Measurements from ENCODE around the gene ACBD6. TPM values are rescaled to one million over a fixed set of nuclear protein-coding genes. Genes with fewer than 3 reads are reported as not detected.

ACBD6 gene
- total and polyA plus RNA-seq, 5 donors from 2014 or later = 23.4 to 34.9 (median 25.5) TPM

GRCh38 chr1:180343921-180344769 lies 158.2 kb downstream of the ACBD6 start:
- Mint-ChIP-seq H3K4me3 (no peak overlapping the region), H3K27ac (peak overlapping the region in 1 of 3 donors; percentile 32), H3K4me1 (peaks cover 13 to 20% (median 16%) of the 10 kb centered on the region in 4 donors)

GRCh38 chr1:180327089-180327488 lies 175.3 kb downstream of the ACBD6 start:
- ATAC-seq (ENCODE audit: low read depth in 2 of 2) (no peak), DNase-seq (no peak)
- peaks cover 14% of the 10 kb centered on the region for H3K36me3 Mint-ChIP-seq

More at GRCh38 chr1:180343921-180344769, 158.2 kb downstream of the ACBD6 start:
- ATAC-seq (ENCODE audit: low read depth in 2 of 2) (no peak), DNase-seq (no peak)
- Mint-ChIP-seq H3K9me3 (peaks cover 0 to 9% (median 3%) of the 10 kb centered on the region in 7 donors), H3K36me3 (peaks cover 31% of the 10 kb centered on the region), H3K27me3 (no peaks in the 10 kb centered on the region)
- no peaks in the 10 kb centered on the region for H3K36me3 ChIP-seq (ENCODE audit: control insufficient read depth, insufficient read depth, low read length)
- H3K27ac ChIP-seq (ENCODE audit: insufficient read depth, low read length, poor library complexity, severe bottlenecking) = no peak overlapping the region
- H3K27me3 ChIP-seq (ENCODE audit: control insufficient read depth, insufficient read depth, low read length) = no peaks in the 10 kb centered on the region
- no peaks in the 10 kb centered on the region for H3K9me3 ChIP-seq (ENCODE audit: control insufficient read depth in 2 of 2, low read length in 2 of 2)
- H3K4me1 ChIP-seq (ENCODE audit: control insufficient read depth, insufficient read depth, low read length, poor library complexity, severe bottlenecking) = no peaks in the 10 kb centered on the region
- H3K4me3 ChIP-seq (ENCODE audit: low read depth, low read length) = no peak overlapping the region

GRCh38 chr1:180312926-180313325 lies 189.5 kb downstream of the ACBD6 start:
- H3K27me3 ChIP-seq (ENCODE audit: control insufficient read depth, insufficient read depth, low read length) = no peaks in the 10 kb centered on the region
- H3K36me3 ChIP-seq (ENCODE audit: control insufficient read depth, insufficient read depth, low read length) = peaks cover 13% of the 10 kb centered on the region
- H3K27ac Mint-ChIP-seq = no peak overlapping the region
- peaks cover 0 to 7% (median 1%) of the 10 kb centered on the region in 7 donors for H3K9me3 Mint-ChIP-seq
- H3K9me3 ChIP-seq (ENCODE audit: control insufficient read depth in 2 of 2, low read length in 2 of 2) = no peaks in the 10 kb centered on the region
- peaks cover 4 to 7% (median 6%) of the 10 kb centered on the region in 4 donors for H3K4me1 Mint-ChIP-seq
- DNase-seq (no peak), ATAC-seq (ENCODE audit: low read depth in 2 of 2) (no peak)
- H3K4me1 ChIP-seq (ENCODE audit: control insufficient read depth, insufficient read depth, low read length, poor library complexity, severe bottlenecking) = no peaks in the 10 kb centered on the region
- H3K4me3 Mint-ChIP-seq = no peak overlapping the region
- H3K27me3 Mint-ChIP-seq = no peaks in the 10 kb centered on the region
- H3K27ac ChIP-seq (ENCODE audit: insufficient read depth, low read length, poor library complexity, severe bottlenecking) = no peak overlapping the region
- no peak overlapping the region for H3K4me3 ChIP-seq (ENCODE audit: low read depth, low read length)
- peaks cover 24% of the 10 kb centered on the region for H3K36me3 Mint-ChIP-seq

More at GRCh38 chr1:180327089-180327488, 175.3 kb downstream of the ACBD6 start:
- Histone ChIP-seq H3K27ac (ENCODE audit: insufficient read depth, low read length, poor library complexity, severe bottlenecking) (no peak overlapping the region), H3K27me3 (ENCODE audit: control insufficient read depth, insufficient read depth, low read length) (no peaks in the 10 kb centered on the region), H3K9me3 (ENCODE audit: control insufficient read depth in 2 of 2, low read length in 2 of 2) (peaks cover under 1 to 5% of the 10 kb centered on the region in 2 experiments), H3K4me3 (ENCODE audit: low read depth, low read length) (no peak overlapping the region), H3K4me1 (ENCODE audit: control insufficient read depth, insufficient read depth, low read length, poor library complexity, severe bottlenecking) (no peaks in the 10 kb centered on the region), H3K36me3 (ENCODE audit: control insufficient read depth, insufficient read depth, low read length) (no peaks in the 10 kb centered on the region)
- Mint-ChIP-seq H3K4me3 (peak overlapping the region in 1 of 4 donors; percentile 64), H3K4me1 (peaks cover 0 to 4% (median 0%) of the 10 kb centered on the region in 4 donors), H3K9me3 (peaks cover 0 to 9% (median 5%) of the 10 kb centered on the region in 7 donors), H3K27me3 (no peaks in the 10 kb centered on the region), H3K27ac (no peak overlapping the region)

- no peak for ATAC-seq (ENCODE audit: low read depth in 2 of 2)
- H3K27ac ChIP-seq (ENCODE audit: insufficient read depth, low read length, poor library complexity, severe bottlenecking) = no peak overlapping the region
- no peak overlapping the region for H3K4me3 Mint-ChIP-seq
- peaks cover 37% of the 10 kb centered on the region for H3K36me3 Mint-ChIP-seq
- DNase-seq = no peak
- H3K27ac Mint-ChIP-seq = no peak overlapping the region
- H3K9me3 Mint-ChIP-seq = peaks cover 0 to 18% (median 6%) of the 10 kb centered on the region in 7 donors
- no peaks in the 10 kb centered on the region for H3K9me3 ChIP-seq (ENCODE audit: control insufficient read depth in 2 of 2, low read length in 2 of 2)
- H3K36me3 ChIP-seq (ENCODE audit: control insufficient read depth, insufficient read depth, low read length) = peaks cover 13% of the 10 kb centered on the region
- no peaks in the 10 kb centered on the region for H3K27me3 ChIP-seq (ENCODE audit: control insufficient read depth, insufficient read depth, low read length)
- H3K4me3 ChIP-seq (ENCODE audit: low read depth, low read length) = no peak overlapping the region
- H3K4me1 ChIP-seq (ENCODE audit: control insufficient read depth, insufficient read depth, low read length, poor library complexity, severe bottlenecking) = no peaks in the 10 kb centered on the region
- H3K27me3 Mint-ChIP-seq = no peaks in the 10 kb centered on the region
- peaks cover 0 to 5% (median 3%) of the 10 kb centered on the region in 4 donors for H3K4me1 Mint-ChIP-seq
Measured at GRCh38 chr1:180311011-180311730, 191.2 kb downstream of the ACBD6 start.

GRCh38 chr1:180310095-180310494 lies 192.3 kb downstream of the ACBD6 start:
- Histone ChIP-seq H3K9me3 (ENCODE audit: control insufficient read depth in 2 of 2, low read length in 2 of 2) (no peaks in the 10 kb centered on the region), H3K27ac (ENCODE audit: insufficient read depth, low read length, poor library complexity, severe bottlenecking) (no peak overlapping the region), H3K4me1 (ENCODE audit: control insufficient read depth, insufficient read depth, low read length, poor library complexity, severe bottlenecking) (no peaks in the 10 kb centered on the region), H3K27me3 (ENCODE audit: control insufficient read depth, insufficient read depth, low read length) (no peaks in the 10 kb centered on the region), H3K4me3 (ENCODE audit: low read depth, low read length) (no peak overlapping the region), H3K36me3 (ENCODE audit: control insufficient read depth, insufficient read depth, low read length) (peaks cover 13% of the 10 kb centered on the region)
- Mint-ChIP-seq H3K9me3 (peaks cover 0 to 18% (median 6%) of the 10 kb centered on the region in 7 donors), H3K4me3 (no peak overlapping the region), H3K27ac (no peak overlapping the region), H3K4me1 (peaks cover 0 to 5% (median 3%) of the 10 kb centered on the region in 4 donors), H3K27me3 (no peaks in the 10 kb centered on the region), H3K36me3 (peaks cover 39% of the 10 kb centered on the region)
- ATAC-seq (ENCODE audit: low read depth in 2 of 2) (no peak), DNase-seq (no peak)

- H3K4me1 ChIP-seq (ENCODE audit: control insufficient read depth, insufficient read depth, low read length, poor library complexity, severe bottlenecking) = no peaks in the 10 kb centered on the region
- ATAC-seq (ENCODE audit: low read depth in 2 of 2) = no peak
- Mint-ChIP-seq H3K36me3 (peaks cover 40% of the 10 kb centered on the region), H3K27me3 (no peaks in the 10 kb centered on the region), H3K9me3 (peaks cover 0 to 18% (median 6%) of the 10 kb centered on the region in 7 donors), H3K4me1 (peaks cover 0 to 5% (median 3%) of the 10 kb centered on the region in 4 donors), H3K4me3 (no peak overlapping the region), H3K27ac (peak overlapping the region in 1 of 3 donors; percentile 16)
- H3K36me3 ChIP-seq (ENCODE audit: control insufficient read depth, insufficient read depth, low read length) = peaks cover 13% of the 10 kb centered on the region
- no peak overlapping the region for H3K4me3 ChIP-seq (ENCODE audit: low read depth, low read length)
- no peaks in the 10 kb centered on the region for H3K27me3 ChIP-seq (ENCODE audit: control insufficient read depth, insufficient read depth, low read length)
- no peaks in the 10 kb centered on the region for H3K9me3 ChIP-seq (ENCODE audit: control insufficient read depth in 2 of 2, low read length in 2 of 2)
- DNase-seq = no peak
- H3K27ac ChIP-seq (ENCODE audit: insufficient read depth, low read length, poor library complexity, severe bottlenecking) = no peak overlapping the region
Measured at GRCh38 chr1:180309338-180309737, 193.0 kb downstream of the ACBD6 start.

GRCh38 chr1:180301135-180301742 lies 201.1 kb downstream of the ACBD6 start:
- no peaks in the 10 kb centered on the region for H3K4me1 ChIP-seq (ENCODE audit: control insufficient read depth, insufficient read depth, low read length, poor library complexity, severe bottlenecking)

More at GRCh38 chr1:180301135-180301742, 201.1 kb downstream of the ACBD6 start:
- H3K4me3 Mint-ChIP-seq = no peak overlapping the region
- H3K27ac Mint-ChIP-seq = no peak overlapping the region
- Histone ChIP-seq H3K27ac (ENCODE audit: insufficient read depth, low read length, poor library complexity, severe bottlenecking) (no peak overlapping the region), H3K36me3 (ENCODE audit: control insufficient read depth, insufficient read depth, low read length) (no peaks in the 10 kb centered on the region), H3K4me3 (ENCODE audit: low read depth, low read length) (no peak overlapping the region), H3K9me3 (ENCODE audit: control insufficient read depth in 2 of 2, low read length in 2 of 2) (no peaks in the 10 kb centered on the region), H3K27me3 (ENCODE audit: control insufficient read depth, insufficient read depth, low read length) (no peaks in the 10 kb centered on the region)
- ATAC-seq (ENCODE audit: low read depth in 2 of 2) (no peak), DNase-seq (no peak)
- H3K36me3 Mint-ChIP-seq = peaks cover 4% of the 10 kb centered on the region
- peaks cover 0 to 2% (median under 1%) of the 10 kb centered on the region in 7 donors for H3K9me3 Mint-ChIP-seq
- H3K4me1 Mint-ChIP-seq = peaks cover 0 to 21% (median 8%) of the 10 kb centered on the region in 4 donors
- H3K27me3 Mint-ChIP-seq = no peaks in the 10 kb centered on the region
